Measurements from ENCODE around the gene VAV3.
"Not testable (repeated sequence)": the region's sequence is repeated elsewhere in the genome, so short reads cannot be mapped to it uniquely, and the experiment has no call there.

The VAV3 gene

GRCh38 chr1:107895403-107896191 is 69.4 kb downstream of the VAV3 start:
- no peak for DNase-seq (ENCODE audit: low read depth in 4 of 4, low spot score in 1 of 4)

GRCh38 chr1:107894605-107895004 is 70.4 kb downstream of the VAV3 start:
- DNase-seq (ENCODE audit: low read depth in 4 of 4, low spot score in 1 of 4), result no peak

GRCh38 chr1:107893350-107893749 is 71.6 kb downstream of the VAV3 start:
- DNase-seq (ENCODE audit: low read depth in 4 of 4, low spot score in 1 of 4), result not testable (repeated sequence)

- no peak for DNase-seq (ENCODE audit: low read depth in 4 of 4, low spot score in 1 of 4)
These were observed 75.5 kb downstream of the VAV3 start for GRCh38 chr1:107889524-107889923.

GRCh38 chr1:107883562-107883961 is 81.4 kb downstream of the VAV3 start:
- no peak for DNase-seq (ENCODE audit: low read depth in 4 of 4, low spot score in 1 of 4)

GRCh38 chr1:107879927-107880326 is 85.1 kb downstream of the VAV3 start:
- no peak for DNase-seq (ENCODE audit: low read depth in 4 of 4, low spot score in 1 of 4)

DNA sequence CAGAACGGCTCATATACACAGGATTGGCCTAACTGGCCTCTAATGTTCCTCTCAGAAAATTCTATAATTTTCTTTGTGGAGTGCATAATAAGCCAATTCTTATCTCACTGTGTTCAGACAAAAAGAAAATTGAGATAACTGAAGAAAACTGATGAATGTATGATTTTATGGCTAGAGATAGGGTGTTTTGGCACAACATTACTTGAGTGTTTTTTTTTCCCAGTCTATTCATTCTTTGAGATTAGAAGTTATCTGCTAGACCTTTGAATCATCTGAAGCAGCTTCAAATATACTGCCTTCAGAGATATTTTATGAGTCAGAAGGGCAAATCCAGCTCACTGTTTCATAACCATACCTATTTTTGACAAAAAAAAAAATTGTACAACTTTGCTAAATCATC is 85.6 kb downstream of the VAV3 start:
- DNase-seq (ENCODE audit: low read depth in 4 of 4, low spot score in 1 of 4), result no peak

DNA sequence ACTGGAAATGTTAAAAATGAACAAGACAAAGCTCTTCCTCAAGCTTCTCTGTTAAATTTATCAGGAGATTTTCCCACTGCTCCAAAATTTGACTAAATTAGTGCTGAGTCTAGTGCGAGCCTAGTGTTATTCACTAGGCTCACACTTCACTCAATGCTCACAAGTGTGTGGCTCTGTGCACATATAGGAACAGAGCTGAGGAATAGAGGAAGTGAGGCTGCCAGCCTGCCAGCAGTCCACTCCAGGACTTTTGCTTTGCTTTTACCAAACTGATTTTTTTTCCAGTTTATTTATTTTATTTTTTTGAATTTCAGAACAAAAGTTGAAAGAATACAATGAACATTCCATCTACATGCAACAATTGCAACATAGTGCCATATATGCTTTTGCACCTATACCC is 87.2 kb downstream of the VAV3 start:
- no peak for DNase-seq (ENCODE audit: low read depth in 4 of 4, low spot score in 1 of 4)

- no peak for DNase-seq (ENCODE audit: low read depth in 4 of 4, low spot score in 1 of 4)
These were observed 87.9 kb downstream of the VAV3 start for GRCh38 chr1:107877092-107877491.

DNA sequence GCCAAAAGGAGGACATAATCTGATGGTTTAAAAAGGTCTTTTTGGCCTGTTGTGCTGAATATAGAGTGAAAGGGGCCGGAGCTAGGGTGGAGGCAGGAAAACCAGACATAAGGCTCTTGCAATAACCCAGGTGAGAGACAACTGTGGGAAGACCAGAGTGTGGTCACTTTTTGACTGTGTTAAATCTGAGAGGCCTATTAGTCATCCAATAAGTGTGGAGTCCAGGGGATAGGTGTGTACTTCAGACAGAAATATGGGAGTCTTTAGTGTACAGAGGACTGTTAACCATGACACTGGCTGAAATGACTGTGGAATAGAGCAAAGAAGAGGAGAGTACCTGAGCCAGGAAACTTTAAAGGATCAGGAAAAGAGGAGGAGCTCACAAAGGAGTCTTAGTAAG is 89.3 kb downstream of the VAV3 start:
- no peak for DNase-seq (ENCODE audit: low read depth in 4 of 4, low spot score in 1 of 4)

DNA sequence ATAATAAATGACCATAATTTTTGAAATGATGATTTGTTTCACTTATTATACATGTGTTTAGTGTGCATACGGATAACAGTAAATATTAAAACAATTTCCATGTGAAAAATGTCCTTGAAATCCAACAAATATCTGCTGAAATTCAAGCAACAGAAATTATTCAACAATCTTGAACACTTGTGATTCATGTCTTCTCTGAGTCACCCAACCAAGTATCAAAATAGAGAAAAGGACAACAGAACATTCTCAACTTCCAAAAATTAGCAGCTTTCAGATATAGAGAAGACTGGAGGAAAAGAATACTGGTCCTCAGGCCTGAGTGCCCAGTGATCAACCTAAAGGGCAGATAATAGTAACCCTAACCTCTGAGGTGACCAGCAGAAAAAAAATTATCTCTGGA is 90.8 kb downstream of the VAV3 start:
- DNase-seq (ENCODE audit: low read depth in 4 of 4, low spot score in 1 of 4), result no peak

- DNase-seq (ENCODE audit: low read depth in 4 of 4, low spot score in 1 of 4), result no peak
These were observed 93.1 kb downstream of the VAV3 start for GRCh38 chr1:107871687-107872395.

DNA sequence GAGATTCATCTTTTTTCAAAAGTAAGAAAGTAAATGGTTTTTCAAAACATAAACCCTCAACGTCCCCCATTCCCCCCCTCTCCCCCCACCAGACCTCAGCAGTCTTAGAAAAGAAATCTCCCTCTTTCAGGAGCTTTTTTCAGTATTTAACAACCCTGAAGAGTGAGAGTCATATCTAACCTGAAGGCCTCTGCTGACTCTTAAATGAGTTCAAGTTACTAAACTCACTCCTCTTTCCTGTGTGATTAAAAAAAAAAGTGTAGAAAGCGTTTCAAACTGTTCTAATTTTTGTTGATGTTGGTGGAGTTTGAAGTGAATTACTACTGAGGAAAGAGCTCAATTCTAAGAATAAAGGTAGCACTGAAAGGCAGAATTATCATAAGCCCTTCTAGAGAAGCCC is 93.7 kb downstream of the VAV3 start:
- no peak for DNase-seq (ENCODE audit: low read depth in 4 of 4, low spot score in 1 of 4)

GRCh38 chr1:107870696-107871095 is 94.3 kb downstream of the VAV3 start:
- DNase-seq (ENCODE audit: low read depth in 4 of 4, low spot score in 1 of 4), result no peak

DNA sequence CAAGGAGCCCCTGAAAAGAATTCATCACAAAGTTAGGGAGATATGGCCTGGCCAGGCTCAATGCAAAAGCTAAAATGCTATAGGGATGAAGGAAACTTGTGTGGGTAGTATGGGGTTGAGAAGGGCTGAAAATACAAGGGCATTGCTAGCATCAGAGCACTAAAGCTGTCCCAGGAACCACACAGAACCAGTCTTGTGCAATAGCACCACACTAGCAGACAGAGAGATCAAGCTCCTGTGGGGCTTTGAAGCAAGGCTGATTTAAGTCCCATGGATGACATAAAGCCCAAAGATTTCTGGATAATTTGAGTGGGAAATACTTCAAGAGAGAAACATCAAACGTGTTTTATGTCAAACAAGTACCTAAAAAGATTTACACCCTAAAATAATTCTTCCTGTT is 97.1 kb downstream of the VAV3 start:
- DNase-seq (ENCODE audit: low read depth in 4 of 4, low spot score in 1 of 4), result no peak

DNA sequence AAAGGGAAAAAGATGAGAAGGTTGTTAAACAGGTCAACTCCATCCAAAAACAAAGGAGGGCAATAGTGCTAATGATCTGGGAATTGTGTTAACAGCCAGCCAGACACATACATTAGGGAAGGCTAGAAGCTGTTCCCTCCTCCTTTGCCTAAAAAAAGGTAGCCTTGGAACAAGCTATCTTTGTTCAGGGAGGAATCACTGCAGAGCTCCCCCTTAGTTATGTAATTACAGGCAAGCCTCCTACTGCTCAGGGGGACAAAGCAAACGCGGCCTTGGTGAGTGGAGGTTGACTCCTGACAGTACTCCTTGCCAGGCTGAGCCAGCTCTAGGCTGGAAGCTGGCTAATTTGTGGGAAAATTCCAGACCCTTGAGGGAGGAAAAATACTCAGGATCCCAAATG is 97.6 kb downstream of the VAV3 start:
- DNase-seq (ENCODE audit: low read depth in 4 of 4, low spot score in 1 of 4), result no peak

GRCh38 chr1:107866870-107867269 is 98.1 kb downstream of the VAV3 start:
- no peak for DNase-seq (ENCODE audit: low read depth in 4 of 4, low spot score in 1 of 4)

GRCh38 chr1:107865627-107866026 is 99.4 kb downstream of the VAV3 start:
- no peak for DNase-seq (ENCODE audit: low read depth in 4 of 4, low spot score in 1 of 4)

DNA sequence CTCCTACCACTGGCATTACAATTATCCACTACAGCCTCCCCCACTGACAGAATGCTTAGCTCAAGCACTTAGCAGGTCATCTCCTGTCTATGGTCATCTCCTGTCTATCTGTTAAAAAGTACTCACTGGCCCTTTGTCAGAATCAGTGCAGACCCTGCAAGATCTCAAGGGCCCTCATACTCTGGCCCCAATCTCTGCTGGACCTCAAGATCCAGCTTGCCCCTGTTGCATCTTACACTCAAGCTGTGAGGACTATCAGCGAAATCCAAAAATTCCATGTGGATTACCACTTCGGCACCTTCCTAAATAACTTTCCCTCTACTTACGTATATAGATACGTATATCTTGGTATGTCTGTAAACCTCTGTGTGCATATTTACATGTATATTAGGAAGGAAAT is 101.6 kb downstream of the VAV3 start:
- DNase-seq (ENCODE audit: low read depth in 4 of 4, low spot score in 1 of 4), result no peak

DNA sequence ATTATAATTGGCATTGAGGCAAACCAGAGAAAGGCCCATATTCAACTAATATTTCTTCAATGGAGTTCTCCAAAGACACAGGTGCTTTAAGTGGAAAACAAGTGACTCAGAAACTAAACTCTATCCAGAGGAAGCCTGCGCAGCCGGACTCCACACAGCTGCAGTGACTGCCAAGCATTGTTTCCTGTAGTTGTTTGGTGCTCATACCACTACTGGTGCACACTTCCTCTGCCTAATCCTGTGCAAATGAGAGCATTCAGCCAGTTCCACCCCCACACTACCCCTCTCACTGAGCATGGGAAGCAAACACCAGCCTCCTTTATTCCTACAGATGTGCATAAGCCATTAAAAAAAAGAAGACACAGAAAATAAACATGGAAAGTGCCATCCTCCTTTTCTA is 102.9 kb downstream of the VAV3 start:
- no peak for DNase-seq (ENCODE audit: low read depth in 4 of 4, low spot score in 1 of 4)

GRCh38 chr1:107858323-107858722 is 106.7 kb downstream of the VAV3 start:
- no peak for DNase-seq (ENCODE audit: low read depth in 4 of 4, low spot score in 1 of 4)

GRCh38 chr1:107851418-107851817 is 113.6 kb downstream of the VAV3 start:
- DNase-seq (ENCODE audit: low read depth in 4 of 4, low spot score in 1 of 4), result no peak

Measured in stimulated activated CD4-positive, alpha-beta T cell treated with anti-CD3 and anti-CD28 coated beads, Interleukin-1b, Interleukin-23, amount 100 ng/mL, for 24 hours (primary cell).